Measurements from ENCODE around the gene TMEM33.
"Not testable (repeated sequence)": the region's sequence is repeated elsewhere in the genome, so short reads cannot be mapped to it uniquely, and the experiment has no call there.

TMEM33 gene

GRCh38 chr4:41934901-41935651 lies at the start of gene TMEM33:
TSS of gene TMEM33 (plus strand) at chr4:41935429. CDS start at chr4:41935485, 56 bp downstream.
- peak; percentile 61 for DNase-seq

GRCh38 chr4:41885456-41885855 lies 49.8 kb upstream of the TMEM33 start:
- no peak for DNase-seq

GRCh38 chr4:41887277-41887676 lies 48.0 kb upstream of the TMEM33 start:
- DNase-seq = no peak

DNA sequence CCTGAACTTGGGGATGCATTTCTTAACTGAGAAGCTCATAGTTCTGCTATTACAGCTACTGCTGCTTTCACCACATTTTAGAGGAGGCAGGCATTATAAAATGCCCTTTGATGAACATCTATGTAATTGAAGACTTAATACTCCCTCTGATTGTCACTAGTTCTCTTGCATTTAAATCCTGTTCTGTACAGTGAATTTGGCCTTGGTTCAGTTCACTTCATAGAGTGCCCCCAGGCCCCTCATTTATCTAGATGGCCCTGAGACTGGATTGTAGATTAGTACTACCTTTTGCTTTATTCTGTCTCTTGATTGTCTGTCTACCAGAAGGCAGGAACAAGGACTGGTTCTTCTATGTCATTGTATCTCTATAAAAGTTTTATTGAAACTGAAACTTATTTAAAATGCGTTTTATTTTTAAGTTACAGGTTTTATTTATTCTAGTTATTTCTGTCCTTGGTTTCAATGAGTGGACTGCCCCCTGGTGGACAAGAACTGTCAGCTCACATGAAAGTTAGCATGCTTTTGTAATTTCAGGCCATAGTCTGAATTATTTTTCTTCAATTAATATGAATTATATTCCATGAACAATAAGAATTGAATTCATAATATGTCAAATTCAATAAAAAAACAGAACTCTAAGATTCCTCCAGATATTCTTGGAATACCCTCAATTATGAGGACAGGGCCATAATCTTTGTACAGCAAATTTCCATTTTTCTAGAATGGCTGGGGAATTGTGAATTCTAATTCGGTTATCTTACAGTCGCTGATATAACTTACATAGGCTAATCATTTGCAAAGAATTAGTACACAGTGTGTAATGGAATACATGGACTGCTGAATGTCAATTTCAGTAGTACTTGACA lies 47.2 kb upstream of the TMEM33 start:
- no peak for DNase-seq

GRCh38 chr4:41888687-41889074 lies 46.5 kb upstream of the TMEM33 start:
- no peak for DNase-seq

DNA sequence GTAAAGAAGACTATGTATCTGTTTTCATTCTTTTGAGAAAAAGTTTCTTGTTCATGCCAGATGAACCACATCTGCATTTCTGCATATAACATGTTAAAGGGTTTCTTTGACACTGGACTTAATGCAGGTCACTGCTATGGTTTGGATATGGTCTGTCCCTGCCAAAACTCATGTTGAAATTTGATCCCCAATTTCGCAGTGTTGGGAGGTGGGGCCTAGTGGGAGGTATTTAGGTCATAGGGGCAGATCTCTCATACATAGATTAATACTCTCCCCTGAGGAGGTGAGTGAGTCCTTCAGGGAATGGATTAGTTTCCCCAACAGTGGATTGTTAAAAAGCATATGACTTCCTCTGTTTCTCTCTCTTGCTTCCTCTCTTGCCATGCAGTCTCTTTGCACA lies 45.9 kb upstream of the TMEM33 start:
- no peak for DNase-seq

- no peak for DNase-seq
Measured at GRCh38 chr4:41890085-41890484, 45.1 kb upstream of the TMEM33 start.

DNA sequence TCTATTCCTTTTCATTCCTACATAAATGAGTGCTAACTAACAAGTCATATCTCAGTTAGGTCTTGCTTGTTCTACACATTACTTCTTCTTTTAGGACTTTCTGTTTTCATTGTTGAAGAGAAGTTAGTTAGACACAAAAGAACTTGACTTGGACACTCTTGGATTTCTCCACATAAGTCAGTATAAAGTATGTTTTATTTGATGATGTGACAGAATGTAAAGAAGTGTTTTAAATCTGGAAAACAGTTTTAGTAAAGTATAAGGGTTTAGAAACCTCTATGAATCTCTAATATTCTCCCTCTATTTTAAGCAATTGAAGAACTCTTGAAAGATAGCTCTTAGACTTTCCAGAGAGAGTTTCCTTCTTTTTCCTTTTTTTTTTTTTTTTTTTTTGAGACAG lies 38.6 kb upstream of the TMEM33 start:
- no peak for DNase-seq

- no peak for DNase-seq
Measured at GRCh38 chr4:41897698-41898097, 37.5 kb upstream of the TMEM33 start.

DNA sequence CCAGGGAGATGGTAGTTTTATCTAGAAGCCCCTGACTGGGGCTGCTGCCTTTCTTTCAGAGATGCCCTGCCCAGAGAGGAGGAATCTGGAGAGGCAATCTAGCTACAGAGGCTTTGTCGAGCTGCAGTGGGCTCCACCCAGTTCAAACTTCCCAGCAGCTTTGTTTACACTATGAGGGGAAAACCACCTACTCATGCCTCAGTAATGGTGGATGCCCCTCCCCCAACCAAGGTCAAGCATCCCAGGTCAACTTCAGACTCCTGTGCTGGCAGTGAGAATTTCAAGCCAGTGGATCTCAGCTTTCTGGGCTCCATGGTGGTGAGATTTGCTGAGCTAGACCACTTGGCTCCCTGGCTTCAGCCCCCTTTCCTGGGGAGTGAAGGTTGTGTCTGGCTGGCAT lies 26.1 kb upstream of the TMEM33 start:
- DNase-seq = not testable (repeated sequence)

GRCh38 chr4:41912546-41912945 lies 22.7 kb upstream of the TMEM33 start:
- DNase-seq = no peak

DNA sequence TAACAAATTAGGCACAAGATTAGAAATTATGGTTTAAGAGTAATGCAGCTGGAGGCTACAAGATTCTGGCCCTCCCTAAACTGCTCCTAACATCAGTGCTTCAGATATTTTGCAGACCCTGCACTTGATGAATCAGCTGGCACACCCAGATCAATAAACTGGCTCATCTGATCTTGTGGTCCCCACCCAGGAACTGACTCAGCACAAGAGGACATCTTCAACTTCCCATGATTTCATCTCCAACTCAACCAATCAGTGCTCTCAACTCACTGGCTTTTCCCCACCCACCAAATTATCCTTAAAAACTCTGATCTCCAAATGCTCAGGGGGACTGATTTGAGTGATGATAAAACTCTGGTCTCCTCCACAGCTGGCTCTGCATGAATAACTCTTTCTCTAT lies 21.7 kb upstream of the TMEM33 start:
- DNase-seq = no peak

GRCh38 chr4:41918278-41918677 lies 17.0 kb upstream of the TMEM33 start:
- no peak for DNase-seq

- DNase-seq = not testable (repeated sequence)
Measured at GRCh38 chr4:41920416-41920815, 14.8 kb upstream of the TMEM33 start.

GRCh38 chr4:41921476-41921875 lies 13.8 kb upstream of the TMEM33 start:
- DNase-seq = no peak

DNA sequence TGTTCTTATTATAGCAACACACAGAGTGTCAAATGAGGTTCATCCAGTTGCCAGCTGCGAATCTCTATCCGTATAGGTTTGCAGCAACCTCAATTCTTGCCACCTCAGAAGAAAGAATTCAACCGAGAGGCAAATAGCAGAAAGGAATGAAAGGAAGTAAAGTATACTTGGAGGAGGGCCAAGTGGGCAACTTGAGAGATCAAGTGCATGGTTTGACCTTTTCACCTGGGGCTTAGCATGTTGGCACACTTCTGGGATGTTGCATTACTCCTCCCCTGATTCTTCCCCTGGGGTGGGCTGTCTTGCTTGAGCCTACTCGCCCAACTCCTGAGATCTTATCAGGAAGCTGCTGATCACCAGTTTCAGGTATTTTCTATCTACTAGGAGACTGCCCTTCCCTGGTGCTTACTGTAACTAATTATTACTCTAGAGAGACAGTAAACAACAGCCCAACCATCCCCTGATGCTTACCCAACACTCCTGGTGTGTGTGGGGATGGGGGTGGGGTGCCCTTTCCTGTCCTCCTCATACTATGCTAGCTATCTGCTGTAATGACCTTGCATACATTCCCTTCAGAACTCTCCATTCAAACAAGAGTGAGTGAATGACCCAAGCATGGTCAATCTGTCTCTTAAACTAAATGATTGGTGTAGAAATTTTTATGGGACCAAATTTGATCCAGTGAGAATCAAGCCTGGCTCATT lies 7.3 kb upstream of the TMEM33 start:
- no peak for DNase-seq

- DNase-seq = no peak
Measured at GRCh38 chr4:41930139-41930831, 4.9 kb upstream of the TMEM33 start.

DNA sequence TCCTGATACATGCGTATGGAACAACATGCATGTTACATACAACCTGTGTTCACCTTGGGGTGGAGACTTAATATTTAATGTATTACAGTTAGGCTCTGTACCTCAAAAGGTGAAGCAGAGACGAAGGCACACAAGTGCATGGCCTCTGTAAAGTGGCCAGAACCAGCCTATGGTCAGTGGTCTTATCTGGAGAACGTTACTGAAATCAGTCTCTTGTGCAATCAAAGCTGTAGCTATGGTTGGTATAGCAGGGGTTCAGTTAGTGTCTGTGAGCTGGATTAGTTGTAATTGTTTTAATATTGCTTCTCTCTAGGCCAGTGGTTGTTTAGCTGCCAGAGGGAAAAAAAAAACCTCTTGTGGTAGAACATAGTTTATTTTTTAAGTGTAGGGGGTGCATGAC lies 2.2 kb upstream of the TMEM33 start:
- DNase-seq = no peak

GRCh38 chr4:41933997-41934503 lies 1.2 kb upstream of the TMEM33 start:
- DNase-seq = peak; percentile 20

- DNase-seq = no peak
Measured at GRCh38 chr4:41934514-41934900, 722 bp upstream of the TMEM33 start.

GRCh38 chr4:41935652-41936021 lies 408 bp downstream of the TMEM33 start:
- DNase-seq = no peak

DNA sequence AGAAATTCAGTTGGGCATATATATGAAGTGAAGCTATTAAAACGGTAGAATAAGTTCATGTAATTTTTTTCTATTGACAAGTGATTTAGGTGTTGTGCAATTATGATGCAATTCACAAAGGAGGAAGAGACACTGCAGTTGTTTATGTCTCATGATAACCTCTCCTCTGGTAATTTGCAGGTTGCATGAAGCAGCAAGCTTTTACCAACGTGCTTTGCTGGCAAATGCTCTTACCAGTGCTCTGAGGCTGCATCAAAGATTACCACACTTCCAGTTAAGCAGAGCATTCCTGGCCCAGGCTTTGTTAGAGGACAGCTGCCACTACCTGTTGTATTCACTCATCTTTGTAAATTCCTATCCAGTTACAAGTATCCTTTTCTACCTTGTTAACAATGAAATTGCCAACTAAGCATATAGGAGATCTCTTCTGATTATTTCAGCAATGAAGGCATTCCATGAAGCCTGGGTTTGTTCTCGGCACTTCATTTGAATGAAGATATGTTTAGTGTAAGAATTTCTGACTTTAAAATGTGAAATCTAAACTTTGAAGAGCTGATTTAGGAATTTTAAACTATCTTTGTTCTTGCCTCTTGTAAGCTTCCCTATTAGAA lies 3.9 kb downstream of the TMEM33 start:
- no peak for DNase-seq
